ENCODE measurements around the gene BCAN.
"Not testable (repeated sequence)": the region's sequence is repeated elsewhere in the genome, so short reads cannot be mapped to it uniquely, and the experiment has no call there.

BCAN gene

DNA sequence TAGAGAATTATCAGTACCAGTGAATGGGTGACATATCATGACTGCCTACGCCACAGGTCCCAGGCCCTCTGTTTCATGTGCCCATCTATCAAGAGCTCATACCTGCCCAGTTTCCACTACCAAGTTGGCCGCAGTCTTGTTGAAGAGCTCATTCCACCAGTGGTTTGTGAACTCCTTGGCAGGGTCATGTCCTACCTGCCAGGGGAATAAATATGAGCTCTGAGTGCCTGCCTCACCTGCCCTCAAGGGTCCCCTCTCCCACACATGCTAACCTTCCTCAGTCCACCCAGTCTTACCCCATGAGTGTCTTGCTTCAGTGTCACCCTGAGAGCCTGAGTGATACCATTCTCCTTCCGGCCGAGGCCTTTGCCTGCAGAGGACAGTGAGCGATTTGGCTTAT, 43.8 kb upstream of the BCAN start:
- TF ChIP-seq, protein P1, sequence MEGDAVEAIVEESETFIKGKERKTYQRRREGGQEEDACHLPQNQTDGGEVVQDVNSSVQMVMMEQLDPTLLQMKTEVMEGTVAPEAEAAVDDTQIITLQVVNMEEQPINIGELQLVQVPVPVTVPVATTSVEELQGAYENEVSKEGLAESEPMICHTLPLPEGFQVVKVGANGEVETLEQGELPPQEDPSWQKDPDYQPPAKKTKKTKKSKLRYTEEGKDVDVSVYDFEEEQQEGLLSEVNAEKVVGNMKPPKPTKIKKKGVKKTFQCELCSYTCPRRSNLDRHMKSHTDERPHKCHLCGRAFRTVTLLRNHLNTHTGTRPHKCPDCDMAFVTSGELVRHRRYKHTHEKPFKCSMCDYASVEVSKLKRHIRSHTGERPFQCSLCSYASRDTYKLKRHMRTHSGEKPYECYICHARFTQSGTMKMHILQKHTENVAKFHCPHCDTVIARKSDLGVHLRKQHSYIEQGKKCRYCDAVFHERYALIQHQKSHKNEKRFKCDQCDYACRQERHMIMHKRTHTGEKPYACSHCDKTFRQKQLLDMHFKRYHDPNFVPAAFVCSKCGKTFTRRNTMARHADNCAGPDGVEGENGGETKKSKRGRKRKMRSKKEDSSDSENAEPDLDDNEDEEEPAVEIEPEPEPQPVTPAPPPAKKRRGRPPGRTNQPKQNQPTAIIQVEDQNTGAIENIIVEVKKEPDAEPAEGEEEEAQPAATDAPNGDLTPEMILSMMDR (conservative IDR thresholded peaks at IDR 0.05) = no peak
- no peak overlapping the region for H3K27ac ChIP-seq

DNA sequence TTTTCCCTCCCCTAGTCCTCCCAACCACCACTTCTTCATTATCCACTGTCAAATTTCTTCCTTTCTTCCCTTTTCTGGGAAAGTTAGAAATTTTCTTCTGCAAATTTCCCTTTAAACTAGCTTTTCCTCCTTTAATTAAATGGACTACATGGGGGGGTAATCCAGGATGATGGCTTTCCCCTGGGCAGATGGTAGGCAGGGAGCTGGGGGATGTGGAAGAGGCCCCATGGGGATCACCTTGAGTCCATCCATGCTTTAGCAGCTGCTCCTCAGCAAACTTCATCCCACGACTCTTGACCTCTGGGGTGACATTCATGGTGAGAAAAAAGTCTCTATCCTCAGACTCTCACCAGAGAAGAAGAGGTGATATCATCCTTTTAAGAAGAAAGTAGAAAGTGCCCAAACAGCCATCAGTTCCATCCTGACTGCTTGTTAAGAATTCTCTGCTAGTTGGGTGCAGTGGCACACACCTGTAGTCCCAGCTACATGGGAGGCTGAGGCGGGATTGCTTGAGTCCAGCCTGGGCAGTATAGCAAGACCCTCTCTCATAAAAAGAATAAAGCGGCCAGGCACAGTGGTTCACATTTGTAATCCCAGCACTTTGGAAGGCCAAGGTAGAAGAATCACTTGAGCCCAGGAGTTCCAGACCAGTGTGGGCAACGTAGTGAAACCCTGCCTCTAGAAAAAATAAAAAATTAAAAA, 43.0 kb upstream of the BCAN start:
- no peak overlapping the region for H3K27ac ChIP-seq
- TF ChIP-seq, protein P1 (conservative IDR thresholded peaks at IDR 0.05) = no peak

DNA sequence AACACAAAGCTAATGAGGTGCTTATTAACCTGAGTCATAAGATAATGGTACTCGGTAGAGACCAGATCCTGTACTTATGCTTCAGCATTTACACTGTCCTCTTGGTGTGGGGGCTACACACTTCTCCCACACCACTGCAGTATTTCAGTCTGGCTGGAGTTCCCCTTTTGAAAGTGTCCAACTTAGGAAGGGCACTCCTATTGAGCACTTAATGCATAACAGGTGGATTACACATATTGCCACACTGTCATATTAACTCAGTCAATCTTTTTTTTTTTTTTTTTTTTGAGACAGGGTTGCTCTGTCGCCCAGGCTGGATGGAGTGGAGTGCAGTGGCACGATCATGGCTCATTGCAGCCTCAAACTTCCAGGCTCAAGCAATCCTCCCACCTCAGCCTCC, 42.1 kb upstream of the BCAN start:
- H3K27ac ChIP-seq = no peak overlapping the region
- TF ChIP-seq, protein P1 (conservative IDR thresholded peaks at IDR 0.05) = peak; percentile 30

DNA sequence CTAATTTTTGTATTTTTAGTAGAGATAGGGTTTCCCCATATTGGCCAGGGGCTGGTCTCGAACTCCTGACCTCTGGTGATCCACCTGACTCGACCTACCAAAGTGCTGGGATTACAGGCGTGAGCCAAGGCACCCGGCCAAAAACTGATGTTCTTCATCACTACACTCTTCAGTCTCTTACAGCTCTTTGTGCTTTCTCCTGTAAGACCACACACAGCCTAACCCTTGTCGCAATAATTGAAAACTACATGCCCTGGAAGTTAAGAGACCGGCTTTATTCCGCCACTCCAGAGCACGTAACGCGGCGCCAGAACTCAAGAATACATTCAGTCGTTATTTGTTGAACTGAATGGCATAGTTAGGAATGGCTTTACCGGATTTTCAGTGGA, 41.2 kb upstream of the BCAN start:
- TF ChIP-seq, protein P1 (conservative IDR thresholded peaks at IDR 0.05) = no peak
- peak overlapping the region; percentile 88 for H3K27ac ChIP-seq

DNA sequence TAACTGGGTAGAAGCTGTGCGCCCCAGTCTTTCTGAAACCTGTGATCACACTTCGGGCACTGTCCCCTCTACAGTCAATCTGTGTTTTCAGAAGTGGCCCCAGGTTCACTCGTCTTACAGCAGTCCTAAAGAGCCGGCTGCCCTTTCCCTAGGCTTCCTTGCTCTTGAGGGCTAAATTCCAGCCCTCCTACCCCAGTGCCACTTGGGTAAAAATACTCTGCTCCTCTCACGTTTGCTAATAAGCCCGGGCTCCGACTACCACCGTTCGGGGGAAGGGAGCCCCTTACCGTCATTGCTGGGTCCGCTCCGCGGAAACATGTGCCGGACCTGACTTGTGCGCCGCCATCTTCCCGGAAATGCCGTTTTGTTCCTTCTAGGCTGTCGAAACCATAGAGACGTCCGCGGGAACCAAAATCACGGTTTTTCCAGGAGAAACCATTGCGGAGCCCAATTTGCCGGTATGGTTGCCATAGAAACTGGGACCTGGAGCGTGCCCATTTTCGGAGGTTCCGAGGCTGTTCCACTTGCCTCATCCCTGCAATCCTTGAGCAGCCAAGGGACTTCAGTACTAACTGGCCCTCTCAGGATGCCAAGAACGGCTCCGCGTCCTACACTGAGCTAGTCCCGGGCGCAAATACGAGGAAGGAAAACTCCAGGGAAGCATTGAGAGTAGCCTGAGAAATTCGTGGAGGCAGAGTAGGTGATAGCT, 40.6 kb upstream of the BCAN start, which contains the start of gene GPATCH4:
Gene GPATCH4 (minus strand): TSS at position 358 of the 709 bp plus-strand sequence.
- peak within 1 kb of the TSS; percentile 88 for H3K27ac ChIP-seq
- TF ChIP-seq, protein P1 (conservative IDR thresholded peaks at IDR 0.05) = no peak

DNA sequence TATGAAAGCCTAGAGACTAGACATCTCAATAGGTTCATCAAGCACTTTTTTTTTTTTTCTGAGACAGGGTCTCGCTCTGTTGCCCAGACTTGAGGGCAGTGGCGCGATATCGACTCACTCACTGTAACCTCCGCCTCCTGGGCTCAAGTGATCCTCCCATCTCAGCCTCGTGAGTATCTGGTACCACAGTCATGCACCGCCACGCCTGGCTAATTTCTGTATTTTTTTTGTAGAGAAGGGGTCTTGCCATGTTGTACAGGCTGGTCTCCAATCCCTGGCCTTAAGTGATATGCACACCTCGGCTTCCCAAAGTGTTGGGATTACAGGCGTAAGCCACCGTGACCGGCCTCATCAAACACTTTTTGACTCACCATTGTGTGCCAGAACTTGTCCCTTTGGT, 40.0 kb upstream of the BCAN start:
- peak overlapping the region; percentile 88 for H3K27ac ChIP-seq
- TF ChIP-seq, protein P1 (conservative IDR thresholded peaks at IDR 0.05) = no peak

DNA sequence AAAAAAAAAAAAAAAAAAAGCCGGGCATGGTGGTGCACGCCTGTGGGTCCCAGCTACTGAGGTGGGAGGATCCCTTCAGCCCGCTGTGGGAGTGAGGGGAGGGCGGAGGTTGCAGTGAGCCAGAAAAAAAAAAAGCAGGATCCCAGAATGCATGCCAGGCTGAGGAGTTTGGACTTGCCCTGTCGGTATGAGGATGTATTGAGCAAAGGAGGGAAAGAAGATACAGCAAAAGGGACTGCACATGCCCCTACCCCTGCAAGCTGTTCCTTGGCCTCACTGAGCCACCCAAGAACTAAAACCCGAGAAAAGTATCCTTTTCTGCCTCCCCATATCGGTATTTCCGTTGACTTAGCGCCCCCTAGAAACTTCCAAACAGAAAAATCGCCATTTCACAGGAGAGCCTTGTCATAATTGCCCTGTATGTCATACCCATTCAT, 39.3 kb upstream of the BCAN start:
- H3K27ac ChIP-seq = no peak overlapping the region

DNA sequence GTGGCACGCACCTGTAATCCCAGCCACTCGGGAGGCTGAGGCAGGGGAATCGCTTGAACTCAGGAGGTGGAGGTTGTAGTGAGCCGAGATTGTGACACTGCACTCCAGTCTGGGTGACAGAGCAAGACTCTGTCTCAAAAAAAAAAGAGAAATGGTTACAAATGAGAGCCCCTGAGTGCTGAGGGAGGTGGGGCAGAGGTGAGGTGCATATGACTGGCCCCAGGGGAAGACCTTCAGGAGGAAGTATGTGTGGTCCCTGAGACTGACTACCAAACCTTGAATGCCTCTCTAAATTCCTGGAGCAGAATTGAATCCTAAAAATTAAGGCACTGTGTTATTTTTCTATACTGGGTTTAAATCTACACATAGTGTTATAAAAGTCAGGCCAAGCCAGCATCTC, 34.6 kb upstream of the BCAN start:
- not testable (repeated sequence) for H3K27ac ChIP-seq

More for the DNA sequence above, 39.3 kb upstream of the BCAN start:
- TF ChIP-seq, protein P1 (conservative IDR thresholded peaks at IDR 0.05) = peak; percentile 9; the same call in 1 of the 2 replicates
